NCI-H1105 treated with DMSO at 0.1 percent for 48 hours (cell line): ENCODE measurements around the gene STRIP2.
"Not testable (repeated sequence)": the region's sequence is repeated elsewhere in the genome, so short reads cannot be mapped to it uniquely, and the experiment has no call there.

Experiments
- DNase-seq: peaks from one replicate; lab custom pipeline; 2025; lab: John Stamatoyannopoulos, UW

Gene STRIP2

DNA sequence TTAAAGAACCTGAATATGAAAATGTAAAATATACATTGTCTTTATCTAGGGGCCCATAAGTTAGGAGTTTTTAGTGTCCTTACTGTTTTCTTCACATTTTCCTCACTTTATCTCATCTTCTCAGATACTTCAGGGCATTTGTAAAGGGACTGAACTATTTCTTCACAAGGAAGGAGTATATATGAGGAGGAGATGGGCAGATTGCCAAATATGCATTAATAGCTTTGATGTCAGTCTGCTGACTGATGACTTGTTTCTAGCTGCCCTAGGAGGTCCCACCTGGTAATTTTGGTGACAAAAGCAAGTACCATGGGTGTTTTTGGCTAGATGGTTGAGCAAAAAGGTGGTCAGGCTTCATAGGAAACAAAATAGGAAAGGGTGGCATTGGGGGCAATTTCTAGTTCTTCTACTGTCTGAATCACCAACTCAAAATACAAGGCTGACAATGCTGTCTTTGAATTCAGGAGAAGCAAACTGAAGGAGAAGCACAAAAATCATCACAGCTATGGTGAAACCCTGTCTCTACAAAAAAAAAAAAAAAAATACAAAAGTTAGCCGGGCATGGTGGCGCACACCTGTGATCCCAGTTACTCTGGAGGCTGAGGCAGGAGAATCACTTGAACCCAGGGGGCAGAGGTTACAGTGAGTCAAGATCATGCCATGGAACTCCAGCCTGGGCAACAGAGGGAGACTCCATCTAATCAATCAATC, 10.4 kb upstream of the STRIP2 start:
- peak; percentile 35 for DNase-seq

DNA sequence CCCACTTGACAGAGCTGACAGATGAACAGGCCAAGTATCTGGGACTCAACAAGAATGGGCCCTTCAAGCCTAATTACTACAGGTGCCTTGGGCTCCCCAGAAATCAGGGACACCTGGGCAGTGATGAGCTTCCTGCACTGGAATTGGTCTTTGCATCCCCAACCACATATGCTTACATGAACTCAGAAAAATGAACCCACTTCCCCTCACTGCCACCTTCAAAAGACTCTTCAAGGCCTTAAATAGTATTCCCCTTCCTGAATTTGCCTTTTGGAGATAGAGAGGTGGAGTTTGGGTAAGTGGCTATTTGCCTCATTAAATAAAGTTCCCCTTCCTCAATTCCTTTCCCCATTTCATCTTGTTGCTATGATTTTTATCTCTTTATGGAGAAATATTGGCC, 7.8 kb upstream of the STRIP2 start:
- no peak for DNase-seq

- no peak for DNase-seq
Observed at GRCh38 chr7:129427526-129428045, 6.6 kb upstream of the STRIP2 start.

DNA sequence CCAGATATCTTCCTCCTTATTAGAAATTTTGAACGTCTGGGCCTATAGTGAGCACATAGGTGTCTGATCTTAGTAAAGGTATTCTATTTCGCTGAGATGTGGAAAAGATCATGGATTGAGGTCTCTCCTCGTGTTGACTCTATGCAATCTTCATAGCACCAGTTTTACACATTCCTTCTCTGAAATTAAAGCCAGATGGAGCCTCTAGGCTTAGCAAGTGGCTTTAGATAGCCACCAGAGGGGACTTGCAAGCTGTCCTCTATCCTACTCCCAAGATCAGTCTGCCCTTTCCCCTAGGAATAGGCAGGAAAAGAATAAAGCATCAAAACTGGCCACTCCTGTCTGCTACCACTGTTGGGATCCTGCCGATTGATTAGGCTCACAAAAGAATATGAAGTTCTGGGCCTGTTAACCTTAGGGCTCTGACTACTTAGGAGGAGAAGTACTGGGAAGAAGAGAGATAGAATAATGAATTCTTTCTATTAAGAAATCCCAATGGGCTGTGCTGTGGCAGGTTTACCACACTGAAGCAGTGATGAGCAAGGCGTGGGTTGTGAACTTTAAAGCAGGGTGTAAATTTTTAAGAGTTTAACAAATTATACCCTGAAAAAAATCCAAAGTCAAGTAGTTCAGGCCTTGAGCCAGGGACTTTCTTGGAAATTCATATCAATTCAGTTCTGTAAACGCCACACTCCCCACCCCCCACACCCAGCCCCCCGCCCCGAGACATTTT, 2.2 kb upstream of the STRIP2 start:
- no peak for DNase-seq

DNA sequence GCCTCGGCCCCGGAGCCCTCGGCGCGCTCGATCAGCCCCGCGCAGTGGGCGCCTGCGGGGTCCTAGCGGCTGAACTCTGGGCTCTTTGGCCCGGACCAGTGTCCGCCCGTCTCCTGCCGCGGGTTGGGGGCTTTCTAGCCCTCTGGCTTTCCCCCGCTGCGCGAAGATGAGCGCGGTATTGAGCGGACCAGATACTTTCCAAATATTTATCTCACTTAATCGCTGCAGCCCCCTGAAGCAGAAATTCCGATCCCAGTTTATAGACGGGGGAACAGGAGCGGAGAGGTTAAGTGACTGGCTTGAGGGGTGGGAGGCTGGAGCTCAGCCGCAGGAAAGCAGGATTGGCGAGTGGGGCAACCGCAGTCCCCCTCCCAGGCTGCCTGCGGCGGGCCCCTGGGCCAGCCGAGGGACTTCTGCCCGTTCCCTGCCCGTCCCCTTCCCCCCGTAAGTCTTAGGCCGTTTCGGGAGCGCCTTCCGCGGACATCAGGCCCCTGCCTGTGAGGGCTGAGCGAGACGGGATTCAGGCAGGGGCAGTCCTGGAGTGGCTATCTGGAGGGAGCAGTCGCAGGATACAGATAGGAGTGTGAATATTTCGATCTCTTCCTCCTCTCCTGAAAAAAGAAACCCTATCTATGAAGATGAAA, 565 bp downstream of the STRIP2 start:
- DNase-seq: peak; percentile 36

- no peak for DNase-seq
Observed at GRCh38 chr7:129435414-129435829, 1.2 kb downstream of the STRIP2 start.

DNA sequence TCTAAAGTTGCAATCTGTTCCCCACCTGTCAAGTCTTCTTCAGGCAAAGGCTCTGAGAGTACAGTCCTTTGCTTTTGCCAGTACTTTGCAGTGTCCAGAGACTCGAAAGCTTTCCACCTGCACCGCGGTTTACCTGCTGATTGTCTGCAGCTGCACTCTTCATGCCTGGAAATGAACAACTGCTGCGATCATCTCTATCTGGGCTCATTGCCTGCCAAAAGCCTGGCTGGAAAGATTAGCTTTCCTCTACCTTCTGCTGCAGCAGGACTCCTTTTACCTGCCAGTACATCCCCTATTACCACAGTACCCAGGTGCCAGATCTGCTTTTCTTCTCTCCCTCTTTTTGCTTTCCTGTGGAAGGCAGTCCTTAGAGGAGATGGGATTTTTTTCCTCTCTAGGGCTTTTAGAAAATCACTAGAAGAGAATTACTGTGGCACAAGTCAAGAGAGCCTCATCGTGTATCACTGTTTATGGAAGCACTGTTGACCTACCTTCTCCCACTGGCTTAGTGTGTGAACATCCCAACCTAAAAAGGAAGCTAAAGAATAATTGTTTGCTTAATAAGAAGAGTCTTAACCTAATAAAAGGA, 2.2 kb downstream of the STRIP2 start:
- peak; percentile 66 for DNase-seq

DNA sequence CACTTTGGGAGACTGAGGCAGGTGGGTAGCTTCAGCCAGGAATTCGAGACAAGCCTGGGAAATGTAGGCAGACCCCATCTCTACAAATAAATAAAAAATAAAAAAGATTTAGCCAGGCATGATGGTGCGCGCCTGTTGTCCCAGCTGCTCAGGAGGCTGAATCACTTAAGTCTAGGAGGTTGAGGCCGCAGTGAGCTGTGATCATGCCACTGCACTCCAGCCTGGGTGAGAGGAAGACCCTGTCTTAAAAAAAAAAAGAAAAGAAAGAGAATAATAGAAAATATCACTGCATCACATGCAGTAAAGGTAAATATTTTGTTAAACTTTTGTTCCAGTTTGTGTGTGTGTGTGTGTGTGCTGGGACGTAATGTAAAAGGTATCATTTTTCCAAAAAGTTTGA, 3.0 kb downstream of the STRIP2 start:
- DNase-seq: no peak

- no peak for DNase-seq
Observed at GRCh38 chr7:129438281-129438838, 4.1 kb downstream of the STRIP2 start.

GRCh38 chr7:129438839-129439651, 4.8 kb downstream of the STRIP2 start:
- no peak for DNase-seq

GRCh38 chr7:129439963-129440625, 5.9 kb downstream of the STRIP2 start:
- DNase-seq: no peak

DNA sequence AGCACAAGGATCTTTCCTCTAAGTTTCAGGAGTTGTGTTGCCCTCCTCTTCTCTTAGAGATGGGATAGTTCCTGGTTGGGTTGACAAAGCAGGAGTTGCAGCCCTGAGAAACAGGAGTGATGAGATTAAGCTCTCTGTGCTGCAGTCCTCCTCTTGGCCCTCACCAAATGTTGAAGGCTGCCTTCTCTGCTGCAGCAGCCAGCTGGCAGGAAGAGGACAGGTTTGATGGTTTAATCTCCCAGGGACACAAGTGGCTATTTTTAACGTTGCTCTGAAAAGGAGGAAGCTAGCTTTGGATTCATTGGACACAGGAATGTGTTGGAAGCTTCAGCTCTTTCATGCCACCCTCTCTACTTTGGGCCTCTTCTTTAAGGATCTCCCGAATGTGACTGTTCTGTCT, 9.4 kb downstream of the STRIP2 start:
- DNase-seq: no peak

- not testable (repeated sequence) for DNase-seq
Observed at GRCh38 chr7:129444776-129445175, 10.5 kb downstream of the STRIP2 start.

GRCh38 chr7:129446925-129447324, 12.7 kb downstream of the STRIP2 start:
- DNase-seq: not testable (repeated sequence)

DNA sequence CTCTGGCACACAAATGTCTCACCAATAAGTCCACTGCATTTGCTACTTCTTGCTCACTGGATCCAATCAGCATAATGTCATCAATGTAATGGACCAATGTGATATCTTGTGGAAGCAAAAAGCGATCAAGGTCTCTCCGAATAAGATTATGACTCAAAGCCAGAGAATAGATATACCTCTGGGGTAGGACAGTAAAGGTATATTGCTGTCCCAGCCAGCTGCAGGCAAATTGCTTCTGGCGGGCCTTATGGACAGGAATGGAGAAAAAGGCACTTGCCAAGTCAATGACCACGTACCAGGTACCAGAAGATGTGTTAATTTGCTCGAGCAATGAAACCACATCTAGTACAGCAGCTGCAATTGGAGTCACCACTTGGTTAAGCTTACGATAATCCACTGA, 13.2 kb downstream of the STRIP2 start:
- DNase-seq: not testable (repeated sequence)

DNA sequence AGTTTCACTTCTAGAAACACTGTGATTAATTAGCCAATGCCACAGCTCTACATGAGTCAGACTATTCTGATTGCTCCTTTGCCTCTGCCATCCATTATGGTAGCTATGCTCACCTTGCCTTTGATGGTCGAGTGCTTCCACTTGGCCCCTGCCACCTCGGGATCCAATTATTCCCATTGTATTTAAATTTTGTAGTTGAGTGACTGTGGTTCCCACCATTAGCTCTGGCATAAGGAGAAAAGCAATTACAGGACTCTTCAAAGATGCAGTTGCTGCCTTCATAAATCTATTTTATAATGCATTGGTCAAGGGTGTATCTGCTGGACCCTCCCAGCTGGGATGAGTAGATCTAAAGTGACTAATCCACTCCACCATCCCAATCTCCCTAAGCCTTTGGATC, 14.4 kb downstream of the STRIP2 start:
- DNase-seq: not testable (repeated sequence)

- no peak for DNase-seq
Observed at GRCh38 chr7:129450295-129450694, 16.1 kb downstream of the STRIP2 start.

DNA sequence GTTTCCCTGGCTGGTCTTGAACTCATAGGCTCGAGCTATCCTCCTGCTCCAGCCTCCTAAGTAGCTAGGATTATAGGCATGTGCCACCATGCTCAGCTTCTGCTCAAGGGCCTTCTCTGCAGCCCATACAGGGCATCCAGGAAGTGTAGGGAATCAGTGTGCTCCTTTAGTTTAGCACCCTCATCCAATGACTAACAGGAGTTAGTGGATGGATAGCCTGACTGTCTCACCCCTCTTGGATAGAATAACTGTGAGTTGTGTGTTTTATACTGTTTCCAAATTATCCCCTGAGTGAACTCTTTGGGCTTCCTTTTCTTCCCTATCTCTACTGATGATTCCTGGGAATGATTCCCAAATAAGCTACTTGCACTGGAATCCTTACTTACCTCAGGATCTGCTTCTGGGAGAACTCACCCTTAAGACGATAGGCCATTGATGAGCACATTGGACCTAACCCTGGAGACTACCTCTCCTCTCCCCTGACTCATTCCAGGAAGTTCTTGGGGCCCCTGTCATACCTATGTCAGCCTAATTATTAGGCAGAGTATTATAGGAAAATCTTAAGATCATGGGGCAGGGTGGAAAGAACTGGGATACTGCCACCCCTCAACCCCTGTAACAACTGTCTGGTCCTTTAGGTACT, 18.5 kb downstream of the STRIP2 start:
- no peak for DNase-seq

DNA sequence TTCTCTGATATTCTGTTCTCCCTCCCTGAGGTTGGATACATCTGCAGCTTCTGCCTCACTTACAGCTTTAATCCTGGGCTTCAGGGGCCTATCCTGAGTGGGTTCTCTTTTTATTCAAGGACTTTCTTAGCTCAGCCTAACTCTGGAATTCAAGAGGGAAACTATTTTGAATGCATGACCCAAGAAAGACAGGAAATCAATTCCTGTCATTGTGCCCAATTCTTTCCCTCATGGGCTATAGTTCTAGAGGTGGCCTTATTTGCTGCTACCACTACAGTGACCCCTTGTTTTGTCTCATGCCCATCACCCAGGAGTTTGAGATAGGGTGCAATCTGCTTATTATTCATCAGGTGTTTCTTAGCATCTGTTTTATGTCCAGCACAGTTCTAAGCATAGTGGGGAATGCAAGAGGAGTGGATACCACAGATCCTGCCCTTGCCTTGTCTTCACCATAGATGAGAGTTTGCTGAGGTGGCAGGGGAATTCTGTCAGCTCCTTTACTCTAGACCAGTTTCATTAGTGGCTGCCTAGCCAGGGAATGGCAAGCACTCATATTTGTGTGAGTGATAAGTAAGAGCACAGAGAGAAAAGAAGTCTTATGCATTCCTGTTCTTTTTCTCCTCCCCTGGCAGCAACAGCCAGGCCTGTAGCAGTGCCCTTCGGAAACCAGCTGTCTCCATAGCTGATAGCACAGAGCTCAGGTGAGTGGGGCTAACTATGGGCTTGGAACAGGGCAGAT, 19.4 kb downstream of the STRIP2 start:
- no peak for DNase-seq

DNA sequence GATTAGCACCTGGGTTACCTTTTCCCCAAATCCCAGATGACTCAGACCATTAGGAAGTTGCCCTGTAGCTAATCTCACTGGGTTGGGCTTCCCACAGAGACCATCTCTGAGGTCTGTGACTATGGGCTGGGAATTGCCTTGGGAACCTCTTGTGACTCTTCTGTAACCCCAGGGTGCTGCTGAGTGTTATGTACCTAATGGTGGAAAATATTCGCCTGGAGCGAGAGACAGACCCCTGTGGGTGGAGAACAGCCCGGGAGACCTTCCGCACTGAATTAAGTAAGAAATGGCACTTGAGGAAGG, 20.0 kb downstream of the STRIP2 start:
- no peak for DNase-seq
